GM23338 (cell line): ENCODE results near the gene KRT12. TPM values are rescaled to one million over a fixed set of nuclear protein-coding genes. Genes with fewer than 3 reads are reported as not detected.

Experiments
- ATAC-seq: fragments of 200-7000 bp; cut with Tn5 transposase; 3 replicates; pipeline ENCODE4 v1.9.1; 2020
- DNase-seq: peaks from one replicate; pipeline ENCODE4 v3.0.0-alpha.2; 2015; ENCODE audit warnings: low spot score
- H2AFZ ChIP-seq: fragments of 200-600 bp; sonication (generic); 2 replicates; pipeline ENCODE4 v1.8.0; 2016; ENCODE audit warnings: antibody characterized with exemption, mild to moderate bottlenecking, moderate library complexity
- H3F3A ChIP-seq: fragments of 200-600 bp; sonication (generic); replicated peaks from 2 replicates; pipeline ENCODE4 v1.8.0; 2017; ENCODE audit warnings: antibody characterized with exemption, mixed run types, low read depth
- H3K27ac ChIP-seq: fragments of 200-600 bp; sonication (generic); 2 replicates; pipeline ENCODE4 v1.6.1; 2016; ENCODE audit warnings: low read depth
- H3K27me3 ChIP-seq: fragments of 200-600 bp; sonication (generic); 2 replicates; pipeline ENCODE4 v1.8.0; 2016; ENCODE audit warnings: mild to moderate bottlenecking, mixed run types, moderate library complexity; ENCODE audit not compliant: insufficient read depth
- H3K36me3 ChIP-seq: fragments of 200-600 bp; sonication (generic); 2 replicates; pipeline ENCODE4 v1.8.0; 2016; ENCODE audit warnings: mild to moderate bottlenecking; ENCODE audit not compliant: insufficient read depth
- H3K4me1 ChIP-seq: fragments of 200-600 bp; sonication (generic); 2 replicates; pipeline ENCODE4 v1.8.0; 2016; ENCODE audit warnings: mild to moderate bottlenecking, moderate library complexity; ENCODE audit not compliant: insufficient read depth
- H3K4me2 ChIP-seq: fragments of 200-600 bp; sonication (generic); 2 replicates; pipeline ENCODE4 v1.7.1; 2017; ENCODE audit warnings: mixed run types
- H3K4me3 ChIP-seq: fragments of 200-600 bp; sonication (generic); 2 replicates; pipeline ENCODE4 v1.6.1; 2016; ENCODE audit warnings: mixed run types
- H3K79me2 ChIP-seq: fragments of 200-600 bp; sonication (generic); replicated peaks from 2 replicates; pipeline ENCODE4 v1.8.0; 2017; ENCODE audit warnings: mild to moderate bottlenecking; ENCODE audit not compliant: insufficient read depth
- H3K9me2 ChIP-seq: fragments of 200-600 bp; sonication (generic); 2 replicates; pipeline ENCODE4 v1.8.0; 2017; ENCODE audit not compliant: insufficient read depth
- H4K20me1 ChIP-seq: fragments of 200-600 bp; sonication (generic); replicated peaks from 2 replicates; pipeline ENCODE4 v1.8.0; 2017; ENCODE audit warnings: mild to moderate bottlenecking; ENCODE audit not compliant: insufficient read depth
- H3K27ac Mint-ChIP-seq: 2 replicates; pipeline ENCODE4 v1.8.0; 2020; ENCODE audit warnings: inconsistent platforms, mild to moderate bottlenecking, moderate library complexity, mixed read lengths
- H3K27me3 Mint-ChIP-seq: 3 replicates; pipeline ENCODE4 v1.8.0; 2022; ENCODE audit warnings: low read depth, mild to moderate bottlenecking, moderate library complexity, mixed read lengths, inconsistent platforms; ENCODE audit not compliant: insufficient read depth, poor library complexity
- H3K36me3 Mint-ChIP-seq: 3 replicates; pipeline ENCODE4 v1.8.0; 2021; ENCODE audit warnings: low read depth, mild to moderate bottlenecking, inconsistent platforms, moderate library complexity, mixed read lengths
- H3K4me1 Mint-ChIP-seq: 3 replicates; pipeline ENCODE4 v1.8.0; 2020; ENCODE audit warnings: mild to moderate bottlenecking, inconsistent platforms, mixed read lengths
- H3K4me3 Mint-ChIP-seq: 3 replicates; pipeline ENCODE4 v1.8.0; 2021; ENCODE audit warnings: moderate library complexity, mild to moderate bottlenecking, inconsistent platforms, mixed read lengths
- H3K9me3 Mint-ChIP-seq: 3 replicates; pipeline ENCODE4 v1.8.0; 2020; ENCODE audit warnings: moderate library complexity, mild to moderate bottlenecking, inconsistent platforms, mixed read lengths
- CREB1 ChIP-seq: fragments of 250-450 bp; sonication (Bioruptor Pico); IDR thresholded peaks from 2 replicates; pipeline ENCODE4 v1.5.0; 2020; ENCODE audit warnings: low read depth, mild to moderate bottlenecking, moderate library complexity
- CTCF ChIP-seq, 2 experiments: fragments of 200-600 bp in 1 of 2; sonication (generic) in 1 of 2; conservative IDR thresholded peaks; 2 replicates each; pipeline versions ENCODE4 v1.5.1 to v1.6.1; 2016 to 2017; ENCODE audit warnings: antibody characterized with exemption in 2 of 2, low read depth in 2 of 2, mild to moderate bottlenecking in 2 of 2, moderate library complexity in 1 of 2
- EZH2 ChIP-seq: fragments of 200-600 bp; sonication (generic); IDR thresholded peaks from one replicate; pipeline ENCODE4 v1.8.0; 2017; ENCODE audit warnings: antibody characterized with exemption, mild to moderate bottlenecking, low read depth; ENCODE audit not compliant: unreplicated experiment
- EZH2phosphoT487 ChIP-seq: fragments of 200-600 bp; sonication (generic); IDR thresholded peaks from one replicate; pipeline ENCODE4 v1.8.1; 2018; ENCODE audit warnings: antibody characterized with exemption; ENCODE audit not compliant: unreplicated experiment
- JUNB ChIP-seq: IDR thresholded peaks from one replicate; pipeline ENCODE4 v1.6.1; 2016; ENCODE audit warnings: antibody characterized with exemption; ENCODE audit not compliant: unreplicated experiment
- NANOG ChIP-seq: IDR thresholded peaks from 2 replicates; pipeline ENCODE4 v1.6.1; 2016; ENCODE audit warnings: antibody characterized with exemption, borderline replicate concordance
- POLR2AphosphoS5 ChIP-seq: IDR thresholded peaks from 2 replicates; pipeline ENCODE4 v1.6.1; 2016; ENCODE audit warnings: antibody characterized with exemption, low read depth
- STAT1 ChIP-seq: IDR thresholded peaks from one replicate; pipeline ENCODE4 v1.6.1; 2016; ENCODE audit warnings: antibody characterized with exemption; ENCODE audit not compliant: unreplicated experiment
- ZNF114 ChIP-seq: fragments of 250-450 bp; sonication (Bioruptor Pico); IDR thresholded peaks from 2 replicates; pipeline ENCODE4 v1.5.0; 2020; ENCODE audit warnings: mild to moderate bottlenecking, moderate library complexity
- ZNF331 ChIP-seq: fragments of 250-450 bp; sonication (Bioruptor Pico); IDR thresholded peaks from 2 replicates; pipeline ENCODE4 v1.5.0; 2020; ENCODE audit warnings: low read depth, mild to moderate bottlenecking, moderate library complexity
- ZNF462 ChIP-seq: fragments of 250-450 bp; sonication (Bioruptor Pico); IDR thresholded peaks from 2 replicates; pipeline ENCODE4 v1.5.0; 2020; ENCODE audit warnings: mild to moderate bottlenecking, moderate library complexity
- polyA plus RNA-seq: library from polyadenylated mRNA; unstranded; fragments of >200 nt; fragmentation: Nextera tagmentation; extraction: Ambion mirVana; gene quantifications from 2 replicates; pipeline ENCODE4 v1.2.1, GENCODE V29; 2016
- total RNA-seq: library from RNA; depleted of rRNA; stranded (reverse); fragments of >200 nt; shearing (Covaris generic); gene quantifications from 2 replicates; pipeline ENCODE4 v1.2.3, GENCODE V29; 2014
- TF ChIP-seq, protein P1 (sequence below): IDR thresholded peaks from 2 replicates; pipeline ENCODE4 v1.6.1; 2016; ENCODE audit warnings: antibody characterized with exemption
- TF ChIP-seq, protein P2 (sequence below): IDR thresholded peaks from one replicate; pipeline ENCODE4 v1.6.1; 2018; ENCODE audit warnings: antibody characterized with exemption; ENCODE audit not compliant: unreplicated experiment

KRT12 gene
- total and polyA plus RNA-seq, 2 experiments from 2014 or later = not detected

DNA sequence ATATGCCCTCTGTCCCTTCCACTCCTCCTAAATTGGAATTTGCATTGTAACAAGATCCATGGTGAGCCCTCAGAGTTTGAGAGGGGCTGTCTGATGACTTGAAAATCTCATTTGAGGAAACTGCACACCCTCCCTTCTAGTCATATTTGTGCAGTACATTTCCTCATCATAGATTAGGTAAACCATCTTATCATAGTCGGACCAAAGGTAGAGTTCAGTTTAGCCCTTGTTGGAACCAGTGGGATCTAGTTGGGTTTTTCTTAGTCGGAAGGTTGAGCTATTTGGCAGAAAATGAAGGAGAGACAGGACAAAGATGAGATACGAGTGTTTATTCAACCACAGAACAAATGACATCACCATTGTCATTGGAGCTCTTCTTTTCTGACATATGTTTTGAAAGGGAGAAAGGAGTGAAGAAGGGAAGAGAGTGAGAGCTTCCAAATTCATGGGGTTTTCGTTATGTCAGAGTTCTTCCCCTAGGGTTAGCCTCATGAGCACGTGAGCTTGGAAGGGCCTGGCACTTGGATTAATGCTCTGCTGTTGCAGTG, 33.9 kb upstream of the KRT12 start:
- Histone ChIP-seq H3K4me3 (no peak overlapping the region), H3K4me2 (no peak overlapping the region), H3K27ac (no peak overlapping the region), H3K27me3 (no peaks in the 10 kb centered on the region), H3F3A (no peaks in the 10 kb centered on the region), H2AFZ (no peak overlapping the region), H3K4me1 (no peaks in the 10 kb centered on the region; the same call in 1 of the 2 replicates), H3K79me2 (no peaks in the 10 kb centered on the region), H3K36me3 (no peaks in the 10 kb centered on the region), H3K9me2 (no peaks in the 10 kb centered on the region), H4K20me1 (no peaks in the 10 kb centered on the region)
- Mint-ChIP-seq H3K27ac (no peak overlapping the region), H3K4me1 (peaks cover 11% of the 10 kb centered on the region; the same call in 2 of the 3 replicates), H3K4me3 (no peak overlapping the region), H3K27me3 (peaks cover 2% of the 10 kb centered on the region), H3K36me3 (no peaks in the 10 kb centered on the region), H3K9me3 (no peaks in the 10 kb centered on the region)
- ATAC-seq = no peak
- no peak for DNase-seq
- TF ChIP-seq CREB1 = no peak
- TF ChIP-seq, protein P1, sequence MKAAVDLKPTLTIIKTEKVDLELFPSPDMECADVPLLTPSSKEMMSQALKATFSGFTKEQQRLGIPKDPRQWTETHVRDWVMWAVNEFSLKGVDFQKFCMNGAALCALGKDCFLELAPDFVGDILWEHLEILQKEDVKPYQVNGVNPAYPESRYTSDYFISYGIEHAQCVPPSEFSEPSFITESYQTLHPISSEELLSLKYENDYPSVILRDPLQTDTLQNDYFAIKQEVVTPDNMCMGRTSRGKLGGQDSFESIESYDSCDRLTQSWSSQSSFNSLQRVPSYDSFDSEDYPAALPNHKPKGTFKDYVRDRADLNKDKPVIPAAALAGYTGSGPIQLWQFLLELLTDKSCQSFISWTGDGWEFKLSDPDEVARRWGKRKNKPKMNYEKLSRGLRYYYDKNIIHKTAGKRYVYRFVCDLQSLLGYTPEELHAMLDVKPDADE = no peak
- TF ChIP-seq CTCF (conservative IDR thresholded peaks at IDR 0.05; ENCODE audit: low read depth in 2 of 2) = no peak
- TF ChIP-seq EZH2 = no peak
- no peak for TF ChIP-seq ZNF114 (CRISPR knock-in tag)
- no peak for TF ChIP-seq ZNF462
- no peak for TF ChIP-seq NANOG
- TF ChIP-seq, protein P2, sequence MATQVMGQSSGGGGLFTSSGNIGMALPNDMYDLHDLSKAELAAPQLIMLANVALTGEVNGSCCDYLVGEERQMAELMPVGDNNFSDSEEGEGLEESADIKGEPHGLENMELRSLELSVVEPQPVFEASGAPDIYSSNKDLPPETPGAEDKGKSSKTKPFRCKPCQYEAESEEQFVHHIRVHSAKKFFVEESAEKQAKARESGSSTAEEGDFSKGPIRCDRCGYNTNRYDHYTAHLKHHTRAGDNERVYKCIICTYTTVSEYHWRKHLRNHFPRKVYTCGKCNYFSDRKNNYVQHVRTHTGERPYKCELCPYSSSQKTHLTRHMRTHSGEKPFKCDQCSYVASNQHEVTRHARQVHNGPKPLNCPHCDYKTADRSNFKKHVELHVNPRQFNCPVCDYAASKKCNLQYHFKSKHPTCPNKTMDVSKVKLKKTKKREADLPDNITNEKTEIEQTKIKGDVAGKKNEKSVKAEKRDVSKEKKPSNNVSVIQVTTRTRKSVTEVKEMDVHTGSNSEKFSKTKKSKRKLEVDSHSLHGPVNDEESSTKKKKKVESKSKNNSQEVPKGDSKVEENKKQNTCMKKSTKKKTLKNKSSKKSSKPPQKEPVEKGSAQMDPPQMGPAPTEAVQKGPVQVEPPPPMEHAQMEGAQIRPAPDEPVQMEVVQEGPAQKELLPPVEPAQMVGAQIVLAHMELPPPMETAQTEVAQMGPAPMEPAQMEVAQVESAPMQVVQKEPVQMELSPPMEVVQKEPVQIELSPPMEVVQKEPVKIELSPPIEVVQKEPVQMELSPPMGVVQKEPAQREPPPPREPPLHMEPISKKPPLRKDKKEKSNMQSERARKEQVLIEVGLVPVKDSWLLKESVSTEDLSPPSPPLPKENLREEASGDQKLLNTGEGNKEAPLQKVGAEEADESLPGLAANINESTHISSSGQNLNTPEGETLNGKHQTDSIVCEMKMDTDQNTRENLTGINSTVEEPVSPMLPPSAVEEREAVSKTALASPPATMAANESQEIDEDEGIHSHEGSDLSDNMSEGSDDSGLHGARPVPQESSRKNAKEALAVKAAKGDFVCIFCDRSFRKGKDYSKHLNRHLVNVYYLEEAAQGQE = no peak
- TF ChIP-seq JUNB = no peak
- TF ChIP-seq ZNF331 = no peak
- TF ChIP-seq STAT1 = no peak
- no peak for TF ChIP-seq POLR2AphosphoS5
- TF ChIP-seq EZH2phosphoT487 = no peak
